Measurements from ENCODE around the gene NREP.

NREP gene

GRCh38 chr5:111733571-111733970 lies 23.4 kb downstream of the NREP start:
- TF ChIP-seq, protein P1, sequence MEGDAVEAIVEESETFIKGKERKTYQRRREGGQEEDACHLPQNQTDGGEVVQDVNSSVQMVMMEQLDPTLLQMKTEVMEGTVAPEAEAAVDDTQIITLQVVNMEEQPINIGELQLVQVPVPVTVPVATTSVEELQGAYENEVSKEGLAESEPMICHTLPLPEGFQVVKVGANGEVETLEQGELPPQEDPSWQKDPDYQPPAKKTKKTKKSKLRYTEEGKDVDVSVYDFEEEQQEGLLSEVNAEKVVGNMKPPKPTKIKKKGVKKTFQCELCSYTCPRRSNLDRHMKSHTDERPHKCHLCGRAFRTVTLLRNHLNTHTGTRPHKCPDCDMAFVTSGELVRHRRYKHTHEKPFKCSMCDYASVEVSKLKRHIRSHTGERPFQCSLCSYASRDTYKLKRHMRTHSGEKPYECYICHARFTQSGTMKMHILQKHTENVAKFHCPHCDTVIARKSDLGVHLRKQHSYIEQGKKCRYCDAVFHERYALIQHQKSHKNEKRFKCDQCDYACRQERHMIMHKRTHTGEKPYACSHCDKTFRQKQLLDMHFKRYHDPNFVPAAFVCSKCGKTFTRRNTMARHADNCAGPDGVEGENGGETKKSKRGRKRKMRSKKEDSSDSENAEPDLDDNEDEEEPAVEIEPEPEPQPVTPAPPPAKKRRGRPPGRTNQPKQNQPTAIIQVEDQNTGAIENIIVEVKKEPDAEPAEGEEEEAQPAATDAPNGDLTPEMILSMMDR (conservative IDR thresholded peaks at IDR 0.05; ENCODE audit: low read depth, low read length): no peak
- DNase-seq (ENCODE audit: low read depth): no peak
- H3K4me3 ChIP-seq (ENCODE audit: low read depth, low read length): no peak overlapping the region

- DNase-seq (ENCODE audit: low read depth): no peak
- TF ChIP-seq, protein P1 (conservative IDR thresholded peaks at IDR 0.05; ENCODE audit: low read depth, low read length): no peak
Observed at GRCh38 chr5:111731638-111732037, 25.4 kb downstream of the NREP start.

DNA sequence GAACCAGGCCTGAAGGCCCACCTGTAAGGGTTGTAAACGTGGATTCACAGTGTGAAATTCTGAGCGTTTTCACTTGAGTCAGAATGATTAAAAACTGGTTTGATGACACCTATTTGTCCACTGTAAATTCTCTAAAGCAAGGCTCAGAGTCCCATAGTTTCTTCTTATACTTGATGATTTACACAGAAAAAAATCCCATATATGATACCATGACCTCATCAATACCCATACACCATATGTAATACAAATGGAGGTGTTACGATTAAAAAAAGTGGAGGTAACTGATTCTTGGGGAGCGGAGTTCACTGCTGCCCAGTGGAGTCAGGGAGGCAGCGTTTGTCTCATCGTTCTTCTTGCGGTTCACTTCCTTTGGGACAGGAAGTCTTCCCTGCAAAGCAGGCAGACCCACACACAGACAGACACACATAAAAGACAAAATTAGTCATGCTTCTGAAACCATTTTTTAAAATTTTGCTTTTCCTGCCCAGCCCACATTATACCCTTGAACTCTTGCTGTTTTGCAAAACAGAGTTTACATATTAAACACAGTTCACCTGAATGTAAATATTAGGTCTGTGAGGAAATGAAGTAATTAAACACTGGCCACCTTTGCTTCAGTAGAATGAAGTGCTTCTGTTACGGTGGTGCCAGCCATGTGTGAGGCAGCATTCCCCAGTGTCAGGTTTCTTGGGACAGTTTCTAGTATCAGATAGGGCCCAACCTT lies 26.2 kb downstream of the NREP start:
- DNase-seq (ENCODE audit: low read depth): no peak
- TF ChIP-seq, protein P1 (conservative IDR thresholded peaks at IDR 0.05; ENCODE audit: low read depth, low read length): no peak
- no peak overlapping the region for H3K4me3 ChIP-seq (ENCODE audit: low read depth, low read length)

More at GRCh38 chr5:111731638-111732037, 25.4 kb downstream of the NREP start:
- no peak overlapping the region for H3K4me3 ChIP-seq (ENCODE audit: low read depth, low read length)

DNA sequence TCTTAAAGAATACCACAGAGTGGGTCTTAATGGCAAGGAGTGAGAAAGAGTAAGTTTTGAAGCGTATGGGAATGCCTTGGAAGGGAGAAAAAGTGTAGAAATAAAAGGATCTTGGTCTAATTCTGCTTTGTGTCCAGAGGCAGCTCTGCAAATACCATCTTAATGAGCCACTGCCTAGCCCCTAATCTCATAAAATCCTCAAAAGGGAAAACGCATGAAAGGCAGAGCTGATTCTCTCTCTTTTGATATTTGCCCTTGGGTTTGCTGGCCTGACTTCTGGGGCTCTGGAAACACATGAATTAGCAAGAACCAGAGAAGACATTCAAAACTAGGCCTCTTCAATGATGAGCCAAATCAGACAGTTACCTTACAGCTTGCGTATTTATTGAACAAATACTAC lies 28.1 kb downstream of the NREP start:
- DNase-seq (ENCODE audit: low read depth): no peak
- TF ChIP-seq, protein P1 (conservative IDR thresholded peaks at IDR 0.05; ENCODE audit: low read depth, low read length): no peak
- no peak overlapping the region for H3K4me3 ChIP-seq (ENCODE audit: low read depth, low read length)

- TF ChIP-seq, protein P1 (conservative IDR thresholded peaks at IDR 0.05; ENCODE audit: low read depth, low read length): no peak
- no peak for DNase-seq (ENCODE audit: low read depth)
- H3K4me3 ChIP-seq (ENCODE audit: low read depth, low read length): no peak overlapping the region
Observed at GRCh38 chr5:111726986-111727385, 30.0 kb downstream of the NREP start.

DNA sequence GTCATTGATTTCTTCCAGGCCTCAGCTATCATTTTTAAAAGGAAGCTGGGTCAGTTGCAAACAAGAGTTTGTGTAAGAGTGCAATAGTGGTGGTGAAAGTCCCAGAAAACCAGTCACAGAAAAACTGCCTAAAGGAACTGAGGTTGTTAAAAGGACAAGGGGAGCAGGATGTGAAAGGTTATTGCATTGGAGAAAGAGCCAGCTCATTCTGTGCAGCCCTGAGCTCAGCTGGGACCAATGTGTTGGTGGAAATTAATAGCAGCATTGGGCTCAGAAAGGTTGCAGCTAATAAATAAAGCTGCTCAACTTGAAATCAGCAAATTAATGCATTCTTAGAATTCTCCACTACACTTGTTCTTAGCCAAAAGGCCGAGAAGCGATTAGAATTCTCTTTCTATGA lies 34.9 kb downstream of the NREP start:
- H3K4me3 ChIP-seq (ENCODE audit: low read depth, low read length): no peak overlapping the region
- TF ChIP-seq, protein P1 (conservative IDR thresholded peaks at IDR 0.05; ENCODE audit: low read depth, low read length): no peak
- DNase-seq (ENCODE audit: low read depth): no peak

- TF ChIP-seq, protein P1 (conservative IDR thresholded peaks at IDR 0.05; ENCODE audit: low read depth, low read length): no peak
- no peak for DNase-seq (ENCODE audit: low read depth)
- no peak overlapping the region for H3K4me3 ChIP-seq (ENCODE audit: low read depth, low read length)
Observed at GRCh38 chr5:111720333-111720890, 36.6 kb downstream of the NREP start.

Data from choroid plexus epithelial cell (primary cell).